Fibroblast of skin of right biceps (primary cell): ENCODE data around the gene ABL2.
"Not testable (repeated sequence)": the region's sequence is repeated elsewhere in the genome, so short reads cannot be mapped to it uniquely, and the experiment has no call there.

Experiments
- DNase-seq: peaks from one replicate; pipeline ENCODE4 v3.0.0-alpha.2; 2013

ABL2 gene

DNA sequence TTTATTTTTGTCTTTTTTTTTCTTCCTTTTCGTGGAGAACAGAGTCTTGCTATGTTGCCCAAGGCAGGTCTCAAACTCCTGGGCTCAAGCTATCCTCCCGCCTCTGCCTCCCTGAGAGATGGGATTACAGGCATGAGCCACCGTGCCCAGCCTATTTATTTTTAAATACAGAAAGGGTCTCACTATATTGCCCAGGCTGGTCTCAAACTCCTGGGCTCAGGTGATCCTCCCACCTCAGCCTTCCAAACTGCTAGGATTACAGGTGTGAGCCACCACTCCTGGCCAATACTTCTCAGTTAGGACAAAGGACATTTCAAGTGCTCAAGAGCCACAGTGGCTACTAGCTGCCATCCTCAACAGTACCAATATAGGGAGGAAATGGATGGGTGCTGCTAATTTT lies 16.2 kb downstream of the ABL2 start:
- not testable (repeated sequence) for DNase-seq

DNA sequence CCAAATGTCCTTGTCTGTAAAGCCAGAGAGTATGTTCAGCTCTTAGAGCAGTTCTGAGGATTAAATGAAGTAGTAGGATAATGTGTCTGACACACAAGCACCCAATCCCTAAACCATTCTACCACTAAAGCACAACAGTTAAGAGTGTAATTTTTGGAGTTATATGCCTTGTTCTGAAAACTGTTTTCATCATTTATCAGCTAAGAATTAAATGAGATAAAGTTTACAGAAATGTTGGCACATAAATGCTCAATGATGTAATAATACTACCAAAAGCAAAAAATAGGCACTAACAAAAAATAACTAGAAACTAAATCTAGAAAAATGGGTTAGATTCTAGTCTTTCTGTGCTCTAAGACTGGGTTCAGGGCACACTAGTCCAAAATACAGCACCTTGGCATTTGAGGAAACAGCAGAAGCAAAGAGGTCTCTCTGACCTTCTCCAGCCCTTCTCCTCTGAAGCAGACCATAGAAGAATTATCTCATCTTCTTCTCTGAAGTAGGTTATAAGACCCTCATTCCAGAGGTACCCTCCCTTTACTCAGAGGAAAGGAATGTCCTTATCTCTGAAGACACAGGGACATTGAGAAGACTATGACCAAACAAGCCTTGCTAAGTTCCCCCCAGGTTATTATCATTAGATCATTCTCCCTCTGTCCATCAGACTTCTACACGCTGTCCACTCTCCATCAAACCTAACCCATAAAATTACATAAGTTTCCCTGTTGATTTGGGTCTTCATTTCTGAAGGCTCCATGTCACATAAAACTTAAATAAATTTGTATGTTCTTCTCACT lies 20.6 kb downstream of the ABL2 start:
- DNase-seq: peak; percentile 11

DNA sequence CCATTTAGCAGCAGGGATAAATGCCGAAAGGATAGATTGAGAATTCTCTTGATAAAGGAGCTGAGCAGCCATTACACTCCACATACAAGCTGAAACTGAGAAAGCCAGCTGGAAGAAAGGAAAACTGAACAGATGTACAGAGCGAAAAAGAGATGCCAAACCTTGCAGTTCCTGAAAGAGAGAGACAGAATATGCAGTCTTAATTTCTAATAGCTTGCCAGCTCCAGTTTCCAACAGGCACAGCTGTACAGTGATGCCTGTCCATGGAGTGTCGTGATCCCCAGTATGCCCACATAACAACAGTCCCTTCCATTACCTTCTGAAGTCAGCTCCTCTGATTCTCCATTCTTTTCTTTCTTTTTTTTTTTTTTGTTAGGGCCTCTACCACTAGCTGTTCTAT lies 22.7 kb downstream of the ABL2 start:
- no peak for DNase-seq

DNA sequence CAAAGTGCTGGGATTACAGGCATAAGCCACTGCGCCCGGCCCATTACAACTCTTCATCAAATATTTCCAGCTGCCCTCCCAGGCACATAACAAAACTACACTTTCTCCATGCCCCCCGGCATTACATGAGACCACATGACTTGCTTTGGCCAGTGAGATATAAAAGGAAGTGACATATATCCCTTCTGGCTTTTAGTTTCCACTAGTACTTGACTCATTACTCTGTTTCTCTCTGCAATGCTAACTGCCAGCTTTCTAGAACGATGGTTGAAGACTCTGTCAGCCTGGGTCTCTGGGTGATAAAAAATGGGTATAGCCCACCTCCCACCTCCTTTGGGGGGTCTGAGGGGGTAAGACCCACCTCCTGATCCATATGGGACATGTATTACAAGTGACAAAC lies 24.2 kb downstream of the ABL2 start:
- no peak for DNase-seq

DNA sequence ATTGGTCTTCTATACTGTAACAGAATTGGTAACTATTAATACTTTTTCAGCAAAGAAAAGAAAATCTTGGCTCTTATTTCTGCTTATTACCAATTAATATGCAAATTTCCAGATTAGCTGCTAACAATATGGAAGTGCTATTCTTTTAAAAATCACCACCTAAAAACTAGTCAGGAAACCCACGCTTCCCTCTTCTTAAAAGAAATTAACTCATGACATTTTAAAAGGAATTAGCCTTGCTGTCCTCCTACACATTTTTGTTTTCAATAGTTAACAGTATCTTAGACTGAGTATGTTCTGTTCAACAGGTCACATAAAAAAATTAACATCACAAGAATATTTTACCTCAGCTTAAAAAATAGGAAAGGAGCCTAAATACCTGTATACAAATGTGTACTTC lies 27.3 kb downstream of the ABL2 start:
- DNase-seq: no peak

DNA sequence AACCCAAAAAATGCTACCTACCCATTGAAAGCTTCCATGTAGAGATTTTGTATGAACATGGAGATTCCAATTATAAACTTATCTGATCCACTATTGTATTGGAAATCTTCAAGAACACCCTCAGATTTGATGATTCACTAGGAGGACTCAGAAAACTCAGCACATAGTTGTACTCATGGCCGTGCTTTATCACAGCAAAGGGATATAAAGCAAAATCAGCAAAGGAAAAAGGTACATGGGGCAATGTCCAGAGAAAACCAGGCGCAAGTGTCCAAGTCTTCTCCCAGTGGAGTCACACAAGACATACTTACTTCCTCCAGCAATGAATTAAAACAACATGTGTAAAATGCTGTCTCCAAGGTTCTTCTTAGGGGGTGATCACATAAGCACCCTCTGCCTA lies 28.9 kb downstream of the ABL2 start:
- no peak for DNase-seq

DNA sequence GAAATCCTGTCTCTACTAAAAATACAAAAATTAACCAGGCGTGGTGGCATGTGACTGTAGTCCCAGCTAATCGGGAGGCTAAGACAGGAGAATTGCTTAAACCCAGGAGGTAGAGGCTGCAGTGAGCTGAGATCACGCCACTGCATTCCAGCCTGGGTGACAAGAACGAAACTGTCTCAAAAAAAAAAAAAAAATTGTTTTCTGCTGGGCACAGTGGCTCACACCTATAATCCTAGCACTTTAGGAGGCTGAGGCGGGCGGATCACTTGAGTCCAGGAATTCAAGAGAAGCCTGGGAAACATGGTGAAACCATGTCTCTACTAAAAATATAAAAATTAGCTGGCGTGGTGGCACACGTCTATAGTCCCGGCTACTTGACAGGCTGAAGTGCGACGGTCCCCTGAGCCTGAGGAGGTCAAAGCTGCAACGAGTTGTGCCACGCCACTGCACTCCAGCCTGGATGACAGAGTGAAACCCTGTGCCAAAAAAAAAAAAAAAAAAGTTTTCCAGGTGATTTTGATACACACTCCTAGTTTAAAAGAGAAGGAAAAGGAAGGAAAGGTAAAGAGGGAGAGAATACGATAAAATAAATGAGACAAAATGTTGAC lies 31.7 kb downstream of the ABL2 start:
- no peak for DNase-seq

DNA sequence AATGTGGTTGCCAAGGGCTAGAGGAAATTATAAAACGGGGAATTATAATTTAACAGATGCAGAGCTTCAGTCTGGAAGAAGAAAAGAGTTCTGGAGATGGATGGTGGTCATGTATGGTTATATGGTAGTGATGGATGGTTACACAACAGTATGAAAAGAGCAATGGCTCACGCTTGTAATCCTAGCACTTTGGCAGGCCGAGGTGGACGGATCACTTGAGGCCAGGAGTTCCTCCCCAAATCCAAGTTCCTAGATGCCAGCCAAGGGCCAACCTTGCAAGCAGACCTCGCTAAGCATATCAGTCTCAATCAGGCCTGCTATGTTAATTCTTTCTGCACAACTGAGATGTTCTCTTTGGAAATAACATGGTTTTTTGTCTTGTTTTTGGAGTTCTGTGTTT lies 33.6 kb downstream of the ABL2 start:
- DNase-seq: not testable (repeated sequence)

DNA sequence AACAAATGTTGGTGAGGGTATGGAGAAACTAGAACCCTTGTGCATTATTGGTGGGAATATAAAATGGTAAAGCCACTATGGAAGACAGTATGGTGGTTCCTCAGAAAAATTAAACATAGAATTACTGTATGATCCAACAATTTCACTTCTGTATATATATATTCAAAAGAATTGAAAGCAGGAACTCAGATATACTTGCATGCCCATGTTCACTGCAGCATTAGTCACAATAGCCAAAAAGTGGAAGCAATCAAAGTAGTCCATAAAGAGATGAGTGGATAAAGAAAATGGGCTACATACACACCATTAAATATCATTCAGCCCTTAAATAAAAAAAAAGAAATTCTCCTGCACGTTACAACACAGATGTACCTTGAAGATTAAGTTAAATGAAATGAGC lies 34.1 kb downstream of the ABL2 start:
- no peak for DNase-seq

DNA sequence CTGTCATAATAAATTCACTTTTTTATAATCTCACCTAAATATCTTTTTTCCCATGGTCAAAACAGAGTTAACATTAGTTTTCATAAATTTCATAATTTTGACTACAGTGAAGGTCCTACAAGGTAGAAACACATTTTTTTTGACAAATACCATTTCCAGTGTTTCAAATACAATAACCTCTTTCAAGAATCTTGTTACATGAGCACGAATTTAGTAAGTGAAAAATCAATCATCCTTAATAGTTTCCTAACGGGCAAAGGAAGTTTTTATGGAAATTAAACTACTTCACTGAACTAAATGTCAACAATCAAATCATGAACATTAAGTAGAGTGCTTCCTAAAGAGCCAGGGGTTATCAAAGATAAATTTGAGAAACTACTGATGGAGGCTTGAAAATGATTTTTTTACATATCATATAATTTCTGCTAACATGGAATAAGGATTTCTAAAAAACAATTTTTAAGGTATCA lies 35.4 kb downstream of the ABL2 start:
- DNase-seq: no peak

DNA sequence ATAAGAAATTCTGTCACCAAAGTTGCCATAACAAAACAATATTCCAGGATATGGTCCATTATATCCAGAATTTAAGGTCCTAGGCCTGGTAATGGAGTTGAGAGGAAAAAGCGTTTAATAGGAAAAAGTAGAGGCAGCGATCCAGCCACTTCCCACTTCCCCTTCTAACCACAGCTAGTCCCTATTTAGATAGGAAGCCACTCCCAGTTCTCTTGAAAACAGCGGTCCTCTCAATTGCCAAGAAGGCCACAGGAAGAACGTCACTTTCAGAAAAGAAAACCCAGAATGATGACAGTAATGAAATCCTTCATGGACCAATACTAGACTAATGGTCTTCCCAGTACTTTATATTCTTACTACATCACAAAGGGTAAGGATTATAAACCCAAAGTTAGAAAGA lies 38.6 kb downstream of the ABL2 start:
- DNase-seq: no peak

DNA sequence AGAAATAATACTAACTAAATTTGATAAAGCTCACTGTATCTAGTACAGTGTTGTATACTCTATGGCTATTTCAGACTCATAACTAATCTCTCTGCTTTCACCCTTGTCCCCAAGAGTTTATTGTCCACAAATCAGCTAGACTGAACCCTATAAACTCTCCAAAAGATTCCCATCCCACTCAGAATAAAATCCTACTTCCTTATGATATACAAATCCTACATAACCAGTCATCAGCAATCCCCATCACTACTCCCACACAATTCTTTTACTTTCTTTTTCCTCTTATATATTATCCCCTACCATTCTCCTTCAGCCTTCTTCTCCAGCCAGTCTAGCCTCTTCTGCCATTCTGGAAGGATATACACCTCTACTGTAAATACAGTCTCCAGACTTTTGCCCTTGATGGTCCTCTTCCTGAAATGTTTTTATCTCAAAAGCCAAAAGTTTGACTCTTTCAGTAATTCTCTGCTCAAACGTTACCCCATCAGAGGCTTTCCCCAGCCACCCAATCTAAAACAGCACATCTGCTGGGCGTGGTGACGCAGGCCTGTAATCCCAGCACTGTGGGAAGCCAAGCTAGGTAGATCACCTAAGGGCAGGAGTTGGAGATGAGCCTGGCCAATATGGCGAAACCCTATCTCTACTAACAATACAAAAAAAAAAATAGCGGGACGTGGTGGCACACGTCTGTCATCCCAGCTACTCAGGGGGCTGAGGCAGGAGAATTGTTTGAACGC lies 41.6 kb downstream of the ABL2 start:
- no peak for DNase-seq

DNA sequence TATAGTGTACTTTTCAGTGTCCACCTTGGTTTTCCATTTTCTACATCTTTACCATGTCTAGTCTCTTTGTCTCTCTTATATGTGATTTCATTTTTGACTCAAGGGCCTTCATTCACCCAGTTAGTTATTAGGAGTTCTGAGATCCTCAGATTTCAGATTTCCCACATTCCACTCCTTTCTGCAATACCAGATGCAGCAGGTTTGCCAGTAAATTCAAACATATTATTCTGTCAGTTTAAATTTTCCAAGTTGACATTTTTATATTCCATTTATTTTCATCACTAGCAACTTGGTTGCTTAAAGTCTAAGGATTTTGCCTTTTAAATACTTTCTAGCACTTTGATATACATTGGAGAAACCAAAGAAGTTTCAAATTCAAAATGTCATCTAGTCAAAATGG lies 42.4 kb downstream of the ABL2 start:
- DNase-seq: no peak

DNA sequence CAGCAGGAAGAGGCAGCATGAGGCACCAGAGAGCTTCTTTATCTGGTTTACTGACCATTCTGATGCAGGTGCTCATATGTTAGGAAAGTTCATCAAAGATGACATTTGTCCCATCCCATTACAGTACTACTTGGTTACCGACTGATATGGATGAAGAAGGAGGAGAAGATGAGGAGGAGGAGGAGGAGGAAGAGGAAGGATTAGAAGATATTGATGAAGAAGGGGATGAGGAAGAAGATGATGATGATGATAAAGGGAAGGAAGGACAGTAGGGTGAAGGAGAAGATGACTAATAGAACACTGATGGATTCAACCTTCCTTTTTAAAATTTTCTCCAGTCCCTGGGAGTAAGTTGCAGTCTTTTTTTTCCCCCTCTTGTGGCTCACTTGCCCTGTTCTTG lies 45.1 kb downstream of the ABL2 start:
- no peak for DNase-seq

DNA sequence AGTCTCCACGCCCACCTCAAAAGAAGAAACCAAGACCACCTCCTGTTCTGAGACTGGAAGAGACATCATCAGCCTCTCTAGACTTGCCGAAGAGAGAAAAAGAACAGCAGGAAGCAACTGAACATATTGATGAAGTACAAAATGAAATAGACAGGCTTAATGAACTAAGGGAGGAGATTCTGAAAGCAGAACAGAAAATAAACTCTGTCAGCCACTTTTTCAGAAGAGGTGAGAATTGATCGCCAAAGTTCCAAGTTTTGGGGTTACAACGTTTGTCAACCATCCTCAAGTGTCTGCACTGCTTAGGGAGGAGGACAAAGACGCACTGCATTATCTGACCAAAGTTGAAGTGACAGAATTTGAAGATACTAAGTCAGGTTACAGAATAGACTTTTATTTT lies 45.6 kb downstream of the ABL2 start:
- DNase-seq: no peak

DNA sequence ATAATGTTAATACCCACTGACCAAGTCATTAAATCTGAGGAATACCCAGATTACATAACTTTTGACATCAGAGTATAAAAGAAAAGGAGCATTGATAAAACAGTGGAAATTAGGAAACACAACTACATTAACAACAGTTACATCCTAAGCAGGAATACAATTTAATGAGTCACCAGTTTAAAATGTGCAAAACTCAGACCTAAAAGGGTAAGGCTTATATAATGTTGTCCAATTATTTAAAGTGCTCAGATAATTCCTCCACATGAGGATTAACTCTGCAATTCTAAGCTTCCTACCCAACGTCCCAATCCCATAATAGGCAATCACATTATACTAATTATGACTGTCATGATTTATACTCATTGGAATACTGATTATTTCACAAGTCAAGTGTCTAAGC lies 50.5 kb downstream of the ABL2 start:
- peak; percentile 76 for DNase-seq

DNA sequence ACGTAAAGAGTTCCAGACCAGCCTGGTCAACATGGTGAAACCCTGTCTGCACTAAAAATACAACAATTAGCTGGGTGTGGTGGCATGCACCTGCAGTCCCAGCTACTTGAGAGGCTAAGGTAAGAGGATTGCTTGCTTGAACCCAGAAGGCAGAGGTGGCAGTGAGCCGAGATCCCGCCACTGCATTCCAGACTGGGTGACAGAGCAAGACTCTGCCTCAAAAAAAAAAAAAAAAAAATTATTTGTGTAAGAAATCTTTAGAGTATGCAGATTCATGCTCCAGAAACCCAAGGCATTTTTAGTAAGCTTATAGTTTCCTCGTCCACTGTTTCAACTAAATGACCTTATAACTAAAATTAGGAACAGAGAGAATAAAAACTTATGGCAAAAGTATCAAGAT lies 51.3 kb downstream of the ABL2 start:
- peak; percentile 62 for DNase-seq

DNA sequence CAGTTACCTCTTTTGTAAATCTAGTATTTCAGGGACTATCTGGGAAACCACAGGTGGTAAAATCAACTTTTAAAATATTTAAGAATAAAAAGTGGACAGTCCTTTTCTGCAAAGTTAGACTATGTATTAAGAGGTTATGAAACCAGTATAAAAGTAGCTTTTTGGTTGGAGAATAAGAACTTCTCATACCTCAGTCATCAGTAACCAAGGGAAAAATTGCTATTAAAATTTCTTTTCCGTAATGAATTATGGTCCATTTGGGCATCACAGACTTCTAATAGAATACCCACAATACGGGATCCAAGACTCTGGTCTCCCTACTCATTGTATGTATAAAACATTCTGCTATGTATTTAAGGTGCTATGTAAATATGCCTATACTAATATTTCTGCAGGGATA lies 51.9 kb downstream of the ABL2 start:
- no peak for DNase-seq

DNA sequence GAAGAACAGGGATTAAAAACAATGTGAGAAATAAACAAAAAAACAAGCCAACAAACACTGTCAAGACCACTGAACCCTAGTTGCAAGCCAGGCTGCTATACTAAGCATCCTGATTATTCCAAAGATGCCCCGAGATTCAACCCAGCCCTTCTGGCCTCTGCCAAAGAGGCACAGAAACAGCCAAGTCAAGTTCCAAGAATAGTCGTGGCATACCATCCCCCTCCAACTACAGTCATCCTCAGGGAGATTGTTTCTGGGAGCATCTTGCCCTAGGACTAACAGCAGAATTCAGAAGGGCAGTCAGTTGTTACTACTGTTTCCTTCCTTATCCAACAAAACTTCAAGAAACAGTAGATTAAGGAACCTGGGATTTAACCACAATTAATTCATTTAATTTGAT lies 52.3 kb downstream of the ABL2 start:
- peak; percentile 81 for DNase-seq

DNA sequence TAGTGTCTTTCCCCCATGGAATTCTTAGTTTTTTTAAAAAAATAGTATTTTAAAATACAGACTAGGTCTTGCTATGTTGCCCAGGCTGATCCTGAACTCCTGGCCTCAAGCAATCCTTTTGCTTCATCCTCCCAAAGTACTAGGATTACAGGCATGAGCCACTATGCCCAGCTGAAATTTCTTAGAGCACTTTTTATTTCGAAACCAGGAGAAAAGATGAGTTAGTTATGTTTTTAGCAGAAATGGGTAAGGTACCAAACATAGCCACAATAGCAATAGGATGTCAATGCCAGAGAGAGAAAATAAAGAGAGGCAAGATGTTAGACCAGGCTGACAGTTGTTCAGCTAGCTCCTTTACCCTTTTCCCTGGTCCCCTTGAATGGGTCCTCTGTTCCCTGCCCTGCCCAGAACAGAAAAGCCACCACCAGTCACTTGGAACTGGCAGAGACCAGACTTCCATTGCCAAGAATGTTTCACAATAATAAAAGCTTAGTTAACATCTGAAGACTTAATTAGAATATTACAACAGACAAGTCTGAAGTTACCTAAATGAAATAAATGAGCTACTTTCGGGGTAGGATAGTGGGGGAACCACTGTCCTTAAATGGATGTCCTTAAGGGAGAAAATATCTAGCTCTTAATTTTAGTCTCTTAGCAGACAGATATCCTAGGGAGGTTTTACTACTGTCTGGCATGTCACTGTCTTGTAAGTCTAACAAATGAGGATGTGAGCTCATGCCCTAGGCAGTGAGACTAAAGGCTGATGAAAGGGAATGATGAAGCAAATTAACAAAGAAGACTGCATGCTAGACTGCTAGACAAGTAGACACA lies 54.3 kb downstream of the ABL2 start:
- peak; percentile 88 for DNase-seq

DNA sequence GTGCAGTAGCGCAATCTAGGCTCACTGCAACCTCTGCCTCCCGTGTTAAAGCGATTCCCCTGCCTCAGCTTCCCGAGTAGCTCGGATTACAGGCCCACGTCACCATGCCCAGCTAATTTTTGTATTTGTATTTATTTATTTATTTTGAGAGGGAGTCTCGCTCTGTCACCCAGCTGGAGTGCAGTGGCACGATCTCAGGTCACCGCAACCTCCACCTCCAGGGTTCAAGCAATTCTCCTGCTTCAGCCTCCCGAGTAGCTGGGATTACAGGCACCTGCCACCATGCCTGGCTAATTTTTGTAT lies 59.1 kb downstream of the ABL2 start:
- DNase-seq: not testable (repeated sequence)

DNA sequence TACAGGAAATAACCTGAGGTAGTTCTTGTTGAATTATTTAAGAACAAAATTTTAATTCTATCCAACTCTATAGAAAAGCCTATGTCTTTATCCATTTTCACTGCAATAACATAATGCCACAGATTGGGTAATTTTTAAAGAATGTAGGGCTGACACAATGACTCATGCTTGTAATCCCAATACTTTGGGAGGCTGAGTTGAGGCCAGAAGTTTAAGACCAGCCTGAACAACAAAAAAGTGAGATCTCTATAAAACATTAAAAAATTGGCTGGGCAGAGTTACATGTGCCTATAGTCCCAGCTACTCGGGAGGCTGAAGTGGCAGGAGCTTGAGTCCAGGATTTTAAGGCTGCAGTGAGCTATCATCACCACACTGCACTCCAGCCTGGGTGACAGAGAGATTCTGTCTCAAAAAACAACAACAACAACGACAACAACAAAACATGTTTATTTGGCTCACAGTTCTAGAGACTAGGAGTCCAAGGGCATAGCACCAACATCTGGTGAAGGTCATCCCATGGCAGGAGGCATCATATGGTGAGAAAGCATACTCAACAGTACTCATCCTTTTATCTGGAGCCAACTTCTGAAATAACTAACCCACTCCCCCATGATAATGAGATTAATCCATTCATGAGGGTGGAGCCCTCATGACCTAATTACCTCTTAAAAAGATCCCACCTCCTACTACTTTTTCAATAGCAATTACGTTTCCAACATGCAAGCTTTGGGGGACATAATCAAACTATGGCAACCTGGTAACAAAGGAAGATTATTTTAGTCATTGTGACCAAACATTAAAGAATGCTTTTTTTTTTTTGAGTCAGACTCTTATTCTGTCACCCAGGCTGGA lies 59.6 kb downstream of the ABL2 start:
- peak; percentile 86 for DNase-seq
